ENCODE data around the gene STAMBPL1.
"Not testable (repeated sequence)": the region's sequence is repeated elsewhere in the genome, so short reads cannot be mapped to it uniquely, and the experiment has no call there.

STAMBPL1 gene

DNA sequence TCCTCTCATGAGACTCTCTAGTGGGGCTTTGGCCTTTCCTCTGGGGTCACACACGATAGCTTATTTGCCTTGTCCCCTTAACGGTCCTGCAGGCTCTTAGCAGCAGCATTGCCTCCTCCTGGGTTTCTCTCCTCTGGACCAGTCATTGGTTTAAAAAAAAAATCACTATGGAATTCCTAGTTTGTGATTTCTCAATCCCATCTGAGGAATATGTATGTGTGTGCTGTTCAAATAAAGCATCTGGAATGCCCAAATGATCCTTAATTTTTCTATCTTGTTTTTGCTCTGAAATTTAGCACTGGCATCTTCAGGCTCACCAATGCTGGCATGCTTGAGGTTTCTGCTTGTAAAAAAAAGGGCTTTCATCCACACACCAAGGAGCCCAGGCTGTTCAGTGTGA lies 42.0 kb downstream of the STAMBPL1 start:
- Mint-ChIP-seq H3K4me1 (peaks cover 15% of the 10 kb centered on the region), H3K27me3 (ENCODE audit: low read depth, poor library complexity) (no peaks in the 10 kb centered on the region), H3K27ac (no peak overlapping the region), H3K4me3 (no peak overlapping the region), H3K36me3 (ENCODE audit: low read depth) (no peaks in the 10 kb centered on the region), H3K9me3 (no peaks in the 10 kb centered on the region)
- no peak for TF ChIP-seq CTCF (IDR thresholded peaks at IDR 0.05)
- DNase-seq, result no peak

DNA sequence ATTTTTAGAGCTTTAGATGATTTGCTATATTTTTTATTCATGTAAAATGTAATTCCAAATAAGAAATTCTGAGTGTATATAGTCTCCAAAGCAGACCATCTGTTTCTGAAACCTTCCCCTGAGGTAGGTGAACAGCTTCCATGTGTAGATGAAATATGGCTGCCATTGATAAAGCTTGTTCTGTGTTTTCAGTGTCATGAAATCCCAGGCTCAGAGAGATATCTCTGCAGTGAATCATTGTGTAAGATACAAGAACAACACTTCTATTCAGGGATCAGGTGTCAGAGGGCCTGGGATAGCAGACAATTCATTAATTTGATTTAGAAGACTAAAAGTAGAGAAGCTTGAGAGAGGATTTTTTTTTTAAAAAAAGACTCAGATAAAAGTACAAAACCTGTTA lies 43.5 kb downstream of the STAMBPL1 start:
- no peak for DNase-seq
- no peaks in the 10 kb centered on the region for H3K9me3 Mint-ChIP-seq
- no peak overlapping the region for H3K4me3 Mint-ChIP-seq
- no peaks in the 10 kb centered on the region for H3K27me3 Mint-ChIP-seq (ENCODE audit: low read depth, poor library complexity)
- peak overlapping the region; percentile 14 for H3K27ac Mint-ChIP-seq
- H3K36me3 Mint-ChIP-seq (ENCODE audit: low read depth), result no peaks in the 10 kb centered on the region
- H3K4me1 Mint-ChIP-seq, result peaks cover 21% of the 10 kb centered on the region
- TF ChIP-seq CTCF (IDR thresholded peaks at IDR 0.05), result no peak

DNA sequence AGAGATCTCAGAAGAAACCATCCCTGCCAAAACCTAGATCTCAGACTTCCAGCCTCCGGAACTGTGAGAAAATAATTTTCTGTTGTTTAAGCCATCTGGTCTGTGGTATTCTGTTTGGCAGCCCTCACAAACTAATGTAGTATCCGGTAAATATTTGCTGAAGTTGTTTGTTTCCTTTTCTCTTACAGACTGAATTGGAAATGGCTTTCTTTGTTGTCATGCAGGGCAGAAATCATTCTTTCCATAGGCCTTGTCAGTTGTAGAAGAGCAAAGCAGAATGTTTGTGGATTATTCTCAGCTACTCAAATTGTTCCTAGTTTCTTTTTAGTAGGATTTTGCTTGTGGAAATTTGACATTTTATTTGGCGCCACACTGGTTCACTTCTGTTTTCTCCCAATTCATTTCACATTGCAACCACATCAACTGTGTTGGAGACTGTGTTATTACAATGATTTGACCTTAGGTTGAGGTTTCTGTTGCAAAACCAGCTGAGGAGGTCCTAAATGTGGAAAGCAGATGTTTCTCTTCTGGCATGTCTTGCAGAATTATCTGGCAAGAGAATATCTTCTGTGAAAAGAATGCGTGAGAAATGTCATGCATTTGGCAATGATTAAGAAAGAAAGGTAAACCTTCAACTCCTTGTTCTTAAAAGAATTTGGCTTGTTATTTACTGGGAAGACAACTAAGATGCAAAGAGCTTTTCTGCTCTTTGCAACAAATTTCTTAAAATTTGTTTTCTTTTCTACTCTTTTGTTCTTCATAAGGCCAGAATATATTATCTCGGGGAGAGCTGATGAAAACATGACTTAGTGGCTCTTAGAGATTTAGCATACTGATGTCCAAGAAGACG lies 46.7 kb downstream of the STAMBPL1 start:
- H3K27me3 Mint-ChIP-seq (ENCODE audit: low read depth, poor library complexity), result no peaks in the 10 kb centered on the region
- H3K36me3 Mint-ChIP-seq (ENCODE audit: low read depth), result no peaks in the 10 kb centered on the region
- no peak for DNase-seq
- H3K9me3 Mint-ChIP-seq, result no peaks in the 10 kb centered on the region
- H3K27ac Mint-ChIP-seq, result no peak overlapping the region
- H3K4me3 Mint-ChIP-seq, result no peak overlapping the region
- H3K4me1 Mint-ChIP-seq, result peaks cover 27% of the 10 kb centered on the region
- no peak for TF ChIP-seq CTCF (IDR thresholded peaks at IDR 0.05)

GRCh38 chr10:88927416-88927690 lies 47.3 kb downstream of the STAMBPL1 start:
- no peaks in the 10 kb centered on the region for H3K9me3 Mint-ChIP-seq
- no peaks in the 10 kb centered on the region for H3K36me3 Mint-ChIP-seq (ENCODE audit: low read depth)
- no peak overlapping the region for H3K27ac Mint-ChIP-seq
- no peaks in the 10 kb centered on the region for H3K27me3 Mint-ChIP-seq (ENCODE audit: low read depth, poor library complexity)
- no peak for DNase-seq
- H3K4me1 Mint-ChIP-seq, result peaks cover 29% of the 10 kb centered on the region
- no peak overlapping the region for H3K4me3 Mint-ChIP-seq
- no peak for TF ChIP-seq CTCF (IDR thresholded peaks at IDR 0.05)

- H3K27ac Mint-ChIP-seq, result no peak overlapping the region
- no peak for TF ChIP-seq CTCF (IDR thresholded peaks at IDR 0.05)
- peaks cover 34% of the 10 kb centered on the region for H3K4me1 Mint-ChIP-seq
- DNase-seq, result no peak
- H3K36me3 Mint-ChIP-seq (ENCODE audit: low read depth), result no peaks in the 10 kb centered on the region
- H3K27me3 Mint-ChIP-seq (ENCODE audit: low read depth, poor library complexity), result peaks cover 2% of the 10 kb centered on the region
- H3K9me3 Mint-ChIP-seq, result no peaks in the 10 kb centered on the region
- no peak overlapping the region for H3K4me3 Mint-ChIP-seq
Observed at GRCh38 chr10:88928254-88928653, 48.2 kb downstream of the STAMBPL1 start.

GRCh38 chr10:88931548-88931947 lies 51.5 kb downstream of the STAMBPL1 start:
- Mint-ChIP-seq H3K27me3 (ENCODE audit: low read depth, poor library complexity) (peaks cover 2% of the 10 kb centered on the region), H3K36me3 (ENCODE audit: low read depth) (no peaks in the 10 kb centered on the region), H3K4me1 (peaks cover 31% of the 10 kb centered on the region), H3K9me3 (no peaks in the 10 kb centered on the region), H3K27ac (no peak overlapping the region), H3K4me3 (no peak overlapping the region)
- no peak for DNase-seq
- no peak for TF ChIP-seq CTCF (IDR thresholded peaks at IDR 0.05)

DNA sequence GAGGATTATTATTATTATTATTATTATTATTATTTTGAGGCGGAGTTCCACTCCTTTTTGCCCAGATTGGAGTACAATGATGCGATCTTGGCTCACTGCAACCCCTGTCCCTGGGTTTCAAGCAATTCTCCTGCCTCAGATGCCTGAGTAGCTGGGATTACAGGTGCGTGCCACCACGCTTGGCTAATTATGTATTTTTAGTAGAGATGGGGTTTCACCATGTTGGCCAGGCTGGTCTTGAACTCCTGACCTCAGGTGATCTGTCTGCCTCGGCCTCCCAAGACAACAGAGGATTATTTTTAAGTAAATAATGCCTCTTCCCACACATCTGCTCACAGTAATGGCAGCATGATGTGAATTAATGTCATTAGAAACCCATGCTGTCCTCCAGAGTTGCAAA lies 52.0 kb downstream of the STAMBPL1 start:
- DNase-seq; H3K4me3 Mint-ChIP-seq; H3K9me3 Mint-ChIP-seq; H3K36me3 Mint-ChIP-seq (ENCODE audit: low read depth); H3K27me3 Mint-ChIP-seq (ENCODE audit: low read depth, poor library complexity); H3K27ac Mint-ChIP-seq: not testable (repeated sequence)
- peaks cover 28% of the 10 kb centered on the region for H3K4me1 Mint-ChIP-seq
